ENCODE data around the gene MXRA8.

The MXRA8 gene

DNA sequence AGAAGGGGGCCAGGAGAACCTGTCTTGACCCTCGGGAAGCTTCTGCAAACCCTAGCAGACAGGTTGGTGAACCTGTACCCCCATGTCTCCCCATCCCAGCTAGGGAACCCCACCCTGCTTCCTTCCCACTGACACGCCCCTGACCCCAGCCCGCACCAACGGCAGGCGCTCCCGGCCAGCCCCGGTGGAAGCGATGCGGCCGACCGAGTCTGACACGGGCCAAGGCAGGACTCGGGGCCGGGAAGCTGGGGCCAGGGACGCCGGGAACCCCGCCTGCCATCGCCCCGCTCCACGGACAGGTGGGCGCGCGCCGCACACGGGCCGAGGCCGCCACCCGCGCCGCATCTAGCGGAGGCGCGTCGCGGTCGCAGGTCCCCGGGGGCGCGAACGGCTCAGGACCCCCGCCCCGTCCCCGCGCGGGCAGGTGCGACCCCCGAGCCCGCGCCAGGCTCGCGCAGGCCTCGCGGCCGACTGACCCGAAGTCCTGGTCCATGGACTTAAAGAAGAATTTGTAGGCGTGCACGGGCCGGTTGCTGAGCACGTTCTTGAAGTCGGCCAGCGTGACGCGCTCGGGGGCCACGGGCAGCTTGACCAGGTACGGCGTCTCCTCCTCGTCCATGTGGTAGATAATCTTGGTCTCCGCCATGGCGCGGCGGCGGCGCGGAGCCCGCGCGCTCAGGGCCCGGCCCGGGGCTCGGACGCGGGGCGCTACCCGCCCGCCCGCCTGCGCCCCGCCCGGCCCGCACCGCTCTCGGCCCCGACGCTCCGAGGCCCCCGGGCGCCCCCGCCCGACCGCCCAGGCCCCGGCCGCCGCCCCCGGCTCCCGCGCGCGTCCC lies 9.7 kb downstream of the MXRA8 start:
- no peak for DNase-seq

DNA sequence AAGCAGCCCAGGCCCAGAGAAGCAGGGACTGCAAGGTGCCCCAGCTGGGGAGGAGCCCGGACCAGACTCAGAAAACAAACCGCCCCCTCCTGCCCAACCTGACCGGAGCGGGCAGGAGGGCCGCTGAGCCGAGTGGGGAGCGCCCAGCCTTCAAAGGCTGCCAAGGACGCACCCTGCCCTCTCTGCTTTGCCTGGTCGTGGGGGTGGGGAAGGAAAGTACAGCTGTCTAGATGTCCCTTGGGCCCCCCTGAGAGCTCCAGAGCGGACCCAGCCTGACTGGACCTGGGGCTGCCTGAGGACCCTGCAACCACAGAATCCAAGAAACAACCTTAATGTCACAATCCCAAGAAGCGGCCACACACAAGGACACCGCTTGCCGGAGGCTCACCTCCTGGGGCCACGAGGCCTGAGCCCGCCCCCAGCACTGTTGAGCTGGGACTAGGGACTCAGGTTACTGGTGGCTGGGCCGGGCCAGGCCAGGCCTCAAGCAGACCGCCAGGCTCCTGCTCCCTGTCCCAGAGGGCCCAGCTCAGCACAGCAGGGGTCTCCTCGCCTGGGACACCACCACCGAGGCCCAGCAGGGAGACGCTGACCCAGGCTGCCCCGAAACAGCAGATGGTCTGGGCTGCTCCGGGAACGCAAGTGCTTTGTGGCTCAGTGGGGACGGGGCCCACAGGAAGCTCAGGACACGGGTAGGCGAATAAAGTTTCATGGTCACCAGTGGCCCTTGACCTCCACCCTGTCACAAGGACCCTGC lies 10.5 kb downstream of the MXRA8 start:
- no peak for DNase-seq

DNA sequence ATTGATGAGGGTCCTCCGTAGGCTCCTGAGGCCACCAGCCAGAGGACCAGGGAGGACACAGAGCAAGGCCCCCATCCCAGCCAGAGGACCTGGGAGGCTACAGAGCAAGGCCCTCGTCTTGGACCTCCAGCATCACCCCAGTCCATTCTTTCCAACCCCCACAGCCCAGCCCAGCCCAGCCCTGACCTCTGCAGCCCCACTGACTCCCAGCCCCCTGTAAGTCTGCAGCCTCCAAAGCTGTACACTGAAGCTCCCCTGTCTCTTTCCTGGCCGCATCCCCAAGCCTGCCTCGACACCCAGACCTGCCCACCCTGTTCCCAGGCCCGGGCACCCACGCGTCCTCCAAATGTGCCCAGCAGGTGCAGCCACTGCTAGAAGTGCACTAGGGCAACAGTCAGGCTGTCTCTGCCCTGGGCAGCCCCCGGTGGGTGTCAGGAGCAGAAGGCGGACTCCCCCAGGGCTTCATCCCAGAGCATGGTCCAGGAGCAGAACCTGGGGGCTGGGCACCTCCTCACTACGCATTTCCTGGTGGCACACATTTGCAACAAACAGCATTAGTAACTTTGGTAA lies 11.2 kb downstream of the MXRA8 start:
- no peak for DNase-seq

DNA sequence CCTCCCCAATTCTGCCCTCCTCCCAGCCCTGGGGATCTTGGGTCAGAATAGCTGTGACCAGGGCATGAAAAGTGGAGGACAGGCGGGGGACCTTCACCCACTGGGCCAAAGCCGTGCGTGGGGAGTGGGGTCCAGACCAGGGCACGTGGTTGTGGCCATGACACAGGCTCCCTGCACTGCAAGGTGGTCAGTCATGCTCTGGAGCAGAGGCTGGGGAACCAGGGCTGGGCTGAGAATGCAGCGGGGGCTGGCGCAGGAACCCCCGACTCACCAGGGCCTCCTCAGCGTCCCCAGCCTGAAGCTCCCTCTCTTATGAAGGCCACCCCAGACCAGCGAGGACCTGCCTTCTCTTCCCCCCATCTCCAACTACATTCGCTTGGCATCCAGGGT lies 11.9 kb downstream of the MXRA8 start:
- DNase-seq, result no peak

DNA sequence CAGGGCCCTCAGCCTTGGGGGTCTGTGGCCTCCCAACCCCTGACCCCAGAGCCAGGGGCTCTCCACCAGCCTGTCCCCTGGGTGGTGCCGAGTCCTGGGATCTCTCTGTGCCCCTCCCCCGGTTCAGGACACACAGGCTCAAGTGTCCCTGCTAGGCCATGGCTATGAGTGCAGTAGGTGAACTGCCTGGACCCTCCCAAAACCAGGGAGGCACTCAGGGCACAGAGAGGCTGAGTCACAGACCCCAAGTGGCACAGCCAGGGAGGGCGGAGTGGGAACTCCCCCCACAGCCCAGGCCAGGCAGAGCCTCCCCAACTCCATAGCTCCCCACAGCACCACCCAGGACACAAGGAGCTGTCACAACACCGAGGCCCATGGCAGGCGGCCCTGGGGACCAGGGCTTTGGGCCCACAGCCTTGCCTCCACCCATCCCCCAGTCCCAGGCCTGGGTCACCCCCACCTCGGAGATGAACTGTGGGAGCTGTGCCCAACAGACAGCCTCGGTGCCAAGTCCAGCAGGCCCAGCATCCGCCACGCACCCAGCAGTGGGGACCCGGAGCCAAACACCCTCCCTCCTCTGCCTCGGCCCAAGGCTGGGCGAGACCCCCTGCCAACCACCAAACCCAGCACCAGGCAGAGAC lies 12.4 kb downstream of the MXRA8 start:
- no peak for DNase-seq

DNA sequence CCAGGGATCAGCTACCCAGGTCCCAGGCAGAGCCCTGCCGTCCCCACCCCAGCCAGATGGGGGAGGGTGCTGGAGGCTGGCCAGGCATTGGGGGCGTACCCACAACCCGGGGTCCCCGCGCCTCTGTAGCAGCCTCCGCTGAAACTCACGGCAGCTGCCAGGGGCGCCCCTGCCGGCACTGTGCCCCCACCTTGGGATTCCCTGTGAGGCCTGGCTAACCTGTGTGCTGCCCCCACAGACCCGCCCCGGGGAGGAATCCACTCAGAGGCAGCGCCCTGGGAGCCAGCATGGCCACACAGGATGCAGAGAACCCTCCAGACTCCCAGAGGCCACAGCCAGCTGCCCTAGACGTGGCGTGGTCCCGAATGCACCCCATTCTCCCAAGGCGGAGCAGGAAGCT lies 13.0 kb downstream of the MXRA8 start:
- no peak for DNase-seq

DNA sequence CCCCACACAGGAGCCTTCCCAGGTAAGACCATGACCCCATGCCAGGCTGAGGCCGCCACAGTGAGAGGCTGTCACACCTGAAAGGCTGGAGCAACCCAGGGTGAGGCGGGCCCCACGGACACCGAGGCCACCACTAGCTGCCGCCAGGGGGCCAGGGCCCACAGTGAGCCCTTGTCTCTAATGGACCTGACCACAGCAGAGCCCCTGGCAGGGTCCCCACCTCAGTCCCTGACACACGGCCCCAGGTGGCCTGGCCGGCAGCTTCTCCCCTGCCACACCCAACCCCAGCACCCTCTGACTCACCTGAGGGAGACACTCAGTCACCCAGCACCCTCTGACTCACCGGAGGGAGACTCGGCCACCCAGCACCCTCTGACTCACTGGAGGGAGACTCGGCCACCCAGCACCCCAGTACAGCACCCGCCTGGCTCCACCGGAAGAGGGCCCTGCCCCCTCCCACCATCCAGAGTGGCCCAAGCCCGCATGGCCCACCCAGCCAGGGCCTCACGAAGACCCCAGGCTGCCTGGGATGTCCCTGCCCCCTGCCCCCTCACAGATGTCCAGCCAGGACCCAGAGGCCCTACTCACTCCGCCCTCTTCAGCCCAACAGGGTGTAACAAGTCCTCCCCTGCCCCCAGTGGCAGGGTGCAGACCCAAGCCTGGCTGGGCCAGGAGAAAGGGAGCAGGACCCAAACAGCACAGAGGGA lies 13.5 kb downstream of the MXRA8 start:
- peak; percentile 69 for DNase-seq

DNA sequence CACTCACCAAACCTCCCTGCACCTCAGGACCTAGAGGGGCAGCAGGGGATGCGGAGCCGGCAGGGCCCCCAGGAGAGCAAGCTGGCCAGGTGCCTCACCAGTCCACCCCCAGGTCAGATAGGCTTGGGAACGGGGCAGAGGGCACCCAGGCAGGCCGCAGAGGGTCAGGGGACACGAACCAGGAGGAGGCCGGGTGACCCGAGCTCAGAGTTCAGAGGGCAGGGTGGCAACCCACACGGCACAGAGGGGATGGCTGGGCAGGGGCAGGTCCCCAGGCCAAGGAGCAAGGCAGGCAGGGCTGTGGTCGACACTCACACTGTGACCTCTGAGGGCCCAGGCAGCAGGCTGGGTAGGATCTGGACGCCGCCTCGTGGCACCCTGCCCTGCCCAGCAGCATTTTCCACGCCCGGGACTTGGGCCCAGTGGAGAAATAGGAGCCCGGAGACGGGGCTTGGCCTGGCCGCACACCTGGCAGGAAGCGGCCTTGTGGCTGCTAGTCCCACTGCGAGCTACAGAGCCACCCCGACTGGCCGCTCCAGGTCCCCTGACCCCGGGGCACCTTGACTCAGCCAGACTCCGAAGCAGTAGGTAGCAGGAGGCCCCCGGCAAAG lies 14.4 kb downstream of the MXRA8 start:
- DNase-seq, result no peak

DNA sequence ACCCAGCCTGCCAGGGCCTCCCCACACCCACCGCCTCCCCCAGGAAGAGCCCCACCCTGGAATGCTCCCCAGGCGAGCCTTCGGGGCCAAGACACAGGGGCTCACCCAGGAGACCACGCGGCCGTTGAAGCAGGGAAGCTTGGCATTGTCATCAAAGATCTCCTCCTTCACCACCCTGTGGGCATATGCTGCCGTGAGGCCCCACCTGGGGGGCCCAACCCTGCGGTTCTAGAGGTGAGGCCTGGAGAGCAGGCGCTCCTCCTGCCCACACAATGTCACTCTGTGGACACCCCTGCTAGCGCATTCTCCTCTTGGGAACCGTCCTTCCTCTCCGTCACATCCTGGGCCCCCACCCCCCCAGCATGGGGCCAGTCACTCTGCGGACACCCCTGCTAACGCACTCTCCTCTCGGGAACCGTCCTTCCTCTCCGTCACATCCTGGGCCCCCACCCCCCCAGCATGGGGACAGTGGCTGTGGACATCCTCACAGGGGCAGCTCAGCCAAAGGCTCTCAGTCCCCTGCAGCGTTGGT lies 15.7 kb downstream of the MXRA8 start:
- no peak for DNase-seq

DNA sequence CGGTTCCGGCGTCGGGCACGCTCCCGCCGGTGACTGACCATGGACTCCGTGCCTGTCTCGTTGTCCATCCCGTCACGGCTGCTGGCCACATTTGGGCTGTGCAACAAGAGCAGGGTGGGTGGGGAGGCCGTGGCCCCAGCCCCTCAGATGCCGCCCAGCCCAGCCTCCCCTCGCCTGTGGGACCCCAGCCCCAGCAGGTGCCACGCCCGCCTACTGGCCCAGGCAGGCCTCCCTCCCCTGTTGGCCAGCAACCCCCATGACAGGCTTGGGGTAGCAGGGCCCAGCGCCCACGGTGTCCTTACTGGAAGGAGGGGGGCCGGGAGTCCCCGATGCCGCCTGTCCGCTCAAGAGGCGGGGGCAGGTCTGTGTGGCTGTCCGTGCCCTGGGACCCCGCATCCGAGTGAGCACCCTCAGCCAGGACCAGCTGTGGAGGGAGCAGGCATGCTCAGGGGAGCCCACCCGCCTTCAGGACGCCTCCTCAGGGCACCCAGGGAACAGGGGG lies 16.2 kb downstream of the MXRA8 start:
- no peak for DNase-seq

DNA sequence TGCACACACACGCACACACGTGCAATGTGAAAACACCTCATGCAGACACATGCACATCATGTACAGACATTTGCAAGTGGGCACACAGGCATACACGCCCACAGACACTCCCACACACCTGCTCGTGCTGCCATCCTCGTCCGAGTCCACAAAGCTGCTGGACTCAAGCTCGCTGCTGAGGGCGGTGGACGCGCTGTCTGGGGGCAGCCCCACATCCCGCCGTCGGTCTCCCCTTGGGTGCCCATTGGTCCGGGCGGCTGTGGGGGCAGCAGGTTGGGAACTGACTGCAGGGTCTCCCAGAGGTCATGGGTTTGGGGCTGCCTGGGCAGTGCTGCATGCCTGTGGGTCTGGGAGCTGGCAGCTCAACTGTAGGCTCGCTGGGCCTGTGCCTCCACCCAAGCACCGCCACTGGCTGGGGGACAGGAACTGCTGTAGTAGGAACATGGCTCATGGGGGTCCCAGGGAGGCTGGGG lies 16.8 kb downstream of the MXRA8 start:
- no peak for DNase-seq

DNA sequence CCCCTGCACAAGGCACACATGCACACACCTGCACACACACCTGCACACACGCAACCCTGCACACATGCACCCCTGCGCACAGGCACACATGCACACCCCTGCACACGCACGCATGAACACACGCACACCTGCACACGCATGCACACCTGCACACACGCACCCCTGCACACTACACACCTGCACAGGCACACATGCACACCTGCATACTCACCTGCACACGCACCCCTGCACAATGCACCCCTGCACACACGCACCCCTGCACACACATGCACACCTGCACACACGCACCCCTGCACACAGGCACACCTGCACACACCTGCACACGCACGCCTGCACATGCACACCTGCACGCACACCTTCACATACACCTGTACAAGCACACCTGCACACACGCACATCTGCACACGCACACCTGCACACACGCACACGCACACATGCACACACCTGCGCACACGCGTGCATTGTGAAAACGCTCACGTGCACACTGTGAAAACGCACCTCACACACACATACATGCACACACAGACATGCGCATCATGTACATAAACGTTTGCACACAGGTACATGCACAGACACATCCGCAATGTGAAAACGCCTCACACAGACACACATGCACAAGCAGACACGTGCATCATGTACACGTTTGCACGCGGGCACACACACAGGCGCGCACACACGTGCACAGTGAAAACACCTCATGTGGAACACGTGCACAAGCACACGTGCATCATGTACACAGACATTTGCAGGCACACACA lies 17.4 kb downstream of the MXRA8 start:
- no peak for DNase-seq

DNA sequence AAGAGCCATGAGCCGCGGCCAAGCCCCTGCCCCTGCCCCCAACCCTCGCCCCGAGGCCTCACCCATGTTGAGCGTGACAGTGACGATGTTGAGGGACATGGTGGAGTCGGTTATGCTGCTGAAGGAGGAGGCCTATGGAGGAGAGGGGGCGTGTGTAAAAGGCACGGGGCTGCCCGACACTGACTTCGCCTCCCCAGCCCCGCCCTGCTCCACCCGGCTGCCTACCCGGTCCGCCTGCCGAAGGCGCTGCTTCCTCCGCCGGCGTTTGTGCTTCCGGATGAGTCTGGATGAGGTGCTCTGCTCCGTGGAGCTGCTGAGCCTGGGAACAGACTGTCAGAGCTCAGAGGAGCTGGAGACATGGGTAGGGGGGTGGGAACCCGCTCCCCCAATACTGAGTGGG lies 18.2 kb downstream of the MXRA8 start:
- DNase-seq, result no peak

DNA sequence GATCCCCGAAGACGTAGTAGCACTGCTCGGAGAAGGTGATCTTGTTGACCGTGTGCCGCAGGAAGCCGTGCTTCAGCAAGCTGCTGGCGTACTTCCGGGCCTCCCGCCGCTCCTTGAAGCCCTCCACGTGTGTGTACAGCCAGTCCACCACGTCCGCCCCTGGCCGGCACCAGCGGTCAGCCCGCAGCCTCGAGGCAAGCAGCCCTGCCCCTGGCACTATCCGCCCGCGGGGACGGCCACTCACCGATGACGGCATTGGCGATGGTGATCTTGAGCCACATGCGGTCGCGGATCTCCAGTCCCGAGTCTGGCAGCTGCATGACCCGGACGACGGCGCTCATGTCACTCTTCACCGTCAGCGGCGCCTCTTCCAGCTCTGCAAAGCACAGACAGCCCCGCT lies 20.1 kb downstream of the MXRA8 start:
- no peak for DNase-seq

DNA sequence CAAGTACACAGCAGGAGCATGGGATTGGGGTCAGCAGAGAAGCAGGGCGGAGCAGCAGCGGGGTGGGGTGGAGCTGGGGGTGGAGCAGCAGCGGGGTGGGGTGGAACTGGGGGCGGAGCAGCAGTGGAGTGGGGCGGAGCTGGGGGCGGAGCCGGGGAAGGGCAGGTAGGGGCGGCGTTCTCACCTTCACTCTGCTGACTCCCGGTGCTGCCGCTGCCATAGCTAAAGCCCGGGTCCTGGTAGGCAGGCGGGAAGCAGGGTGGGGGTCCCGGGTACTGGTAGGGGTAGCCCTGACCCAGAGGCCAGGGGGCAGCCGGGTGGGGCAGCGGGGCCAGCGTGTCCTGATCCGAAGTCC lies 20.6 kb downstream of the MXRA8 start:
- peak; percentile 62 for DNase-seq

DNA sequence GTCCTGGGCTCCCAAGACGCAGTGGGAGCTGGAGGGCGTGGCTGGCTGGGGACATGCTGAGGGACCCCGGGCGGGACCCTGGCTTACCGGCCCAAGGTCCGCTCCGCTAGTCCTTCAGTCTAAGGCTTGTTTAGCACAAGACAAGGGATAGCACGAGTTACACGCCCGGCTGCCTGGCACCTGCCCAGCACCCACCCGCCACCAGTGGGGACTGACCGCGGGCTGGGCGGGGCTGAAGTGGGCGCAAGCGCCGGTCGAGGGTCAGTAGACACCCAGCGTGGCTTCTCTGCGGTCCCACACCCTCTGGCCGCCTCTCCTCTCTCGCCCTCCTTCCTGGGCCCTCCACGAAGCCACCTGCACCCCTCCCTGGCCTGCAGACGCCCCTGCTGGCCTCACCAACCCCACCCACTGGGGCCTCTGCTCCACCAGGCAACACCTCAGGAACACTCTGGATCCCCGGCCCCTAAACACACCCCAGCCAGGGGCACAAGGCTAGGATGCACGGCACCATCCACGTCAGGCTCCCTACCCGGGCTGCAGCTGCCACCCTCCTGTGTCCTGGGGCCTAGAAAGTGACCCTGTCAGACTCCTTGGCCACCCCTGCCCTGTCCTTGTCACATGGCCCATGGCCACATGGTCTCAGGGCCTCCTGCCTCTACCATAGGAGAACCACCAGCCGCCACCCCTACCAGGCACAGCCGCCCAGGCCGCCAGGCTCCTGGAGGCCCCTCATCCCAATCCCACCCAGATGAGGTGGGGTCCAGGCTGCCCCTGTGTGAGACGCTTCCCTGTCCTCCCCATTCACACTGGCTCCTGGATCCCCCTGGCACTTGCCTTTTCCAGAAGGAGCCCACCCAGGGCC lies 21.2 kb downstream of the MXRA8 start:
- no peak for DNase-seq

DNA sequence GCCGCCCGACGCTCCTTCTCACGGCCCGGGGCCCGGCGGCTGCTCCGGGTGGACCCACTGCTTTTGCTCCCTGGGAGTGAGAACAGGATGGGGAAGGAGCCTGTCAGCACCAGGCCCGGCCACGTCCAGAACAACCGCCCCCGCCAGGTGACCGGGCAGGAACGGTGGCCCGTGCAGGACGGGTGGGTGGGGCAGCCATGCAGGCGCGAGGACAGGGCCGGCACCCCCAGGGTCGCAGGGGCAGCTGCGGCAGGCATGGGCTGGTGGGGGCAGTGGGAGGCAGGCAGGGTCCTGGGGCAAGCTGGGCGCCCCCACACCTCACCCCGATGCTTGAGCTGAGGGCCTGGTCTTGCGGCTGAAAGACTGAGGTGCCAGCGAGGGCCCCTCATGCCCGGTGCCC lies 21.9 kb downstream of the MXRA8 start:
- DNase-seq, result no peak

DNA sequence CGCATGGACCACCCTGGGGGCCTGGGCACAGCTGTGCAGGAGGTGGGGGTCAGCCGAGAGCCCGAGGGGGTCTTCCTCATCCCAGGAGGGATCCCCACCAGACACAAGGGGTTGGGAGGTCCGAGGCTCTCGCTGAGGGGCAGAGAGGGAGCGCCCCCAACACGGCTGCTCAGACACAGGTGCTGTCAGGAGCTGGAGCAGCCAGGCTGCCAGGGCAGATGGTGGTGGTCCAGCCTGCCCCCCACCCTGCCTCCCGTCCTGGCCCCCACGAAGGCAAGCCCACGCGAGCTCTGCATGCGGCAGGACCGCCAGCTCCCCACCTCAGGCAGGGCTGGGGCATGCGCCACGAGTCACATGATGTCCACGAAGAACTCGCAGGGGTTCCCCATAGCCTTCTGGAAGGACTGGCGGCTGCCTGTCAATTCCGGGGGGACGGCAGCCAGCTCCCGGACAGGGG lies 22.5 kb downstream of the MXRA8 start:
- no peak for DNase-seq

DNA sequence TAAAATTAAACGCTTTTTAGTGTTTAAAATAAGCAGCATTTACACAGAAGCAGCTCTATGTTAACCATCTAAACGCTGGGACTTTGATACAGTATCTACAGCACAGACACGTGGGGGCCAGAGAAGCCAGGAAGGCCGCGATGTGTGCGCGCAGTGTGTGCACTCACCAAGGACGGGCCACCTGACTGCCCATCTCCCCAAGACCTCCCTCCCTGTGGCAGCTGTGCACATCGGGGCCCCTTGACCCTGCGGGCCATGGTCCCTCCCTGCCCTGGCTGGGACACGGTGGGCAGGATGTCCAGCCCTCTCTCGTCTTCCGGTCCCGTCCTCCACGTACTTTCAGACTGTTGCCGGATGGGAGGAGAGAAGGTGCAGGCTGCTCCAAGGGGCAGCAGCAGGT lies 23.1 kb downstream of the MXRA8 start:
- no peak for DNase-seq

DNA sequence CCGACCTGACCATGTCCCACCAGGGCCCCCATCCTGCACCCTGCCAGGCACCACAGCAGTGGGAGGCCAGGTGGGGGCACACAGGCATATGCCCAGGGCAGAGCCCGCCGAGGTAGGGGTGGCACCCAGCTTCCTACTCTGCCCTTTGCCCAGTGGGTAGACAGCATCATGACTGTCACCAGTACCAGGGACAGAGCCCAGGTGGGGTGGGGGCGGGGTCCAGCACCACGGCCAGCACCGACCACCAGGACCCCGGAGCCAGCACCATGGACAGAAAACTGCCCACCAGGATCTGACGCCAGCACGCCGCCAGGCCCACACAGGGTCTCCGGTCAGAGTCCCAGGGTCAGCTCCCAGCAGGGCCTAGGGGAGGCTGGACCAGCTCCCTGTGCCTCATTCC lies 23.5 kb downstream of the MXRA8 start:
- DNase-seq, result no peak
